Activated CD4-positive, alpha-beta memory T cell treated with anti-CD3 and anti-CD28 coated beads, Interleukin-2, amount 10 ng/mL, durations not matched to agents 7 days and 5 days (primary cell): ENCODE measurements around the gene P2RY2. TPM values are rescaled to one million over a fixed set of nuclear protein-coding genes. Genes with fewer than 3 reads are reported as not detected.

Experiments
- CTCF ChIA-PET: fragments of 350-600 bp; sonication (Branson Sonifier 250); formaldehyde crosslinking; loops from one replicate; lab custom pipeline; 2021; ENCODE audit warnings: antibody characterized with exemption, inconsistent platforms; lab: Charles Lee
- POLR2A ChIA-PET: fragments of 350-600 bp; sonication (Branson Sonifier 250); formaldehyde crosslinking; loops from one replicate; lab custom pipeline; 2021; ENCODE audit warnings: antibody characterized with exemption; lab: Charles Lee
- DNase-seq: peaks from one replicate; pipeline ENCODE4 v3.0.0-alpha.2; 2020
- H3K27ac Mint-ChIP-seq: one replicate; pipeline ENCODE4 v1.8.0; 2021; ENCODE audit warnings: mild to moderate bottlenecking, mixed read lengths
- H3K27me3 Mint-ChIP-seq: one replicate; pipeline ENCODE4 v1.8.0; 2021; ENCODE audit warnings: mixed read lengths
- H3K36me3 Mint-ChIP-seq: one replicate; pipeline ENCODE4 v1.8.0; 2021; ENCODE audit warnings: low read depth, mixed read lengths
- H3K4me1 Mint-ChIP-seq: one replicate; pipeline ENCODE4 v1.8.0; 2021; ENCODE audit warnings: mixed read lengths
- H3K4me3 Mint-ChIP-seq: one replicate; pipeline ENCODE4 v1.8.0; 2021; ENCODE audit warnings: mild to moderate bottlenecking, mixed read lengths
- H3K9me3 Mint-ChIP-seq: one replicate; pipeline ENCODE4 v1.8.0; 2021; ENCODE audit warnings: mixed read lengths
- total RNA-seq, 2 experiments: library from RNA; stranded (reverse); gene quantifications; one replicate each; pipeline ENCODE4 v1.2.3, GENCODE V29; 2021

The P2RY2 gene
- total RNA-seq, result not detected

DNA sequence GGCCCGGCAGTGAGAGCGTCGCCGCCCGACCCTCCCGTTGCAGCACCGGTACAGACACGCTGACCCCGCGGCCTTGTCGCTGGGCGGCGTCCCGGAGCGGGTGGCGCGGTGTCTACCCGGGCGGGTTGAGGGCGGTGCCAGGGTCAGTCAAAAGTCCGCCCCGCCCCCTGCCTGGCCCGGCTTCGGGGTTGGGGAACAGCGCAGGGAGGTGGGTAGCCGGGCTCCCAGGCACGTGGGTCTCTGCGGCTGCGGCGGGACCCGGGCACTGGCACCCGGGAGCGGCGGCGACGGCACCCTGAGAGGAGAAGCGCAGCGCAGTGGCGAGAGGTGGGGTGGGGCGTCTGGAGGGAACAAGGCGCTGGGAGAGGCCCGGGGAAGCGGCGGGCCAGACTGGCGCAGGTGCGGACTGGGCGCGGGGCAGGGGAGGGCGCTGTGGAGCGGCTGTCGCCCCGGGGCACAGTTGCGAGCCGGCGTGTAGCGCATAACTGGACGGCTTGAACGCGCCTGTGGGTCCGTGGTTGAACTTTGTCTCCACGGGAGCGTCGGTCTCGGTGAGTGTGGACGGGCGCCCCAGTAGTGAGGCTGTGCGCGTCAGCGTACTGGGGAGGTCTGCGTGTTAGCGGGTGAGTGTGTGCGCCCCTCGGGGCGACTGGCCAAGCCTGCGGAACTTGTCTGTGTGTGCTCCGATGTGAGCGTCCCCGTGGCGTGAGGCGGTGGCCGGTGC is at the start of gene P2RY2:
TSS of gene P2RY2 (plus strand) at position 176 of the 724 bp plus-strand sequence. CDS start 15,879 bp downstream, outside the sequence.
- no peaks in the 10 kb centered on the region for H3K36me3 Mint-ChIP-seq
- no peak within 1 kb of the TSS for H3K27ac Mint-ChIP-seq
- H3K9me3 Mint-ChIP-seq, result no peaks in the 10 kb centered on the region
- peaks cover 8% of the 10 kb centered on the region for H3K4me1 Mint-ChIP-seq
- ChIA-PET CTCF (interaction anchor here (1.4 kb wide), 1 partner anchor 25 kb away, joined by 3 read pairs; no protein-coding TSS in a partner anchor), POLR2A (no interaction called here)
- DNase-seq, result peak; percentile 43
- H3K4me3 Mint-ChIP-seq, result peak within 1 kb of the TSS; percentile 16
- peaks cover 26% of the 10 kb centered on the region for H3K27me3 Mint-ChIP-seq

DNA sequence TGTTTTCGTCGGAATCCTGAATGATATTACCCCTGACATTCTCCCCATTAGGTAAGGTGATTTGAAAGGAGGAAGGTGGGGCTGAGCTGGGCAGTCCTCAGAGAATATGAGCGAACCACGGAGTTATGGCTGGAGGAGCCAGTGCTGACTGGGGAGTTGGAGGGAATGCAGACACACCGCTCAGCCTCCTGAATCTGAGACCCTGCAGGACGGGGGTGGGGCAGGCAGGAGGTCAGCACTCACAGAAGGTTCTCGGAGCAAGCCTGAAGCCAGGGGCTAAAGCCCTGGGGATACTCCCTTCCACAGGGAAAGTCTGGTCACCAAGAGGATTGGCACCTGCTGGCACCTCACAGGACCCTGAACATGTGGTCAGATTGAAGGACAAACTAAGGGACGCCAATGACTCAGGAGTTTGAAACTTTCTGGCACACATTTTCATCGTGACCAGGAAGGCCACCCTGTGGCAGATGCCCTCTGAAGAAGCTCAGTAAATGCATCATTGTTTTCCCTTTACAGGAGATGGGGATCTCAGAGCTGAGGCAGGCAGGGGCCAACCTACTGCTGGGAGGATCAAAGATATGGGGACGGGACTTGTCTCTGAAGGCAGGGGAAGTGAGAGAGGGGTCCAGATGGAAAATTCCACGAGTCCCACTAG is 49.0 kb upstream of the P2RY2 start:
- peaks cover 15% of the 10 kb centered on the region for H3K27me3 Mint-ChIP-seq
- peaks cover 2% of the 10 kb centered on the region for H3K4me1 Mint-ChIP-seq
- H3K36me3 Mint-ChIP-seq, result no peaks in the 10 kb centered on the region
- H3K9me3 Mint-ChIP-seq, result no peaks in the 10 kb centered on the region
- no peak for DNase-seq
- ChIA-PET CTCF (interaction anchor here (1.0 kb wide), 1 partner anchor 9 kb away, joined by 5 read pairs; no protein-coding TSS in a partner anchor), POLR2A (no interaction called here)
- H3K27ac Mint-ChIP-seq, result no peak overlapping the region
- no peak overlapping the region for H3K4me3 Mint-ChIP-seq

GRCh38 chr11:73170140-73170539 is 47.9 kb upstream of the P2RY2 start:
- no peak for DNase-seq
- Mint-ChIP-seq H3K27ac (no peak overlapping the region), H3K36me3 (no peaks in the 10 kb centered on the region), H3K27me3 (peaks cover 11% of the 10 kb centered on the region), H3K4me1 (peaks cover 2% of the 10 kb centered on the region), H3K9me3 (no peaks in the 10 kb centered on the region), H3K4me3 (no peak overlapping the region)
- ChIA-PET POLR2A (no interaction called here), CTCF (interaction anchor here (0.7 to 1.0 kb wide), 2 partner anchors 8 to 136 kb away, joined by 3 to 5 read pairs; no protein-coding TSS in a partner anchor)

GRCh38 chr11:73171436-73172161 is 46.5 kb upstream of the P2RY2 start:
- POLR2A ChIA-PET, result no interaction called here
- Mint-ChIP-seq H3K27ac (no peak overlapping the region), H3K9me3 (no peaks in the 10 kb centered on the region), H3K27me3 (peaks cover 8% of the 10 kb centered on the region), H3K4me3 (no peak overlapping the region), H3K36me3 (no peaks in the 10 kb centered on the region), H3K4me1 (peaks cover 10% of the 10 kb centered on the region)
- DNase-seq, result no peak
- CTCF ChIA-PET, result interaction anchor here (0.8 kb wide), 1 partner anchor 29 kb away, joined by 3 read pairs; no protein-coding TSS in a partner anchor

GRCh38 chr11:73172992-73173656 is 45.0 kb upstream of the P2RY2 start:
- Mint-ChIP-seq H3K4me3 (no peak overlapping the region), H3K36me3 (no peaks in the 10 kb centered on the region), H3K9me3 (no peaks in the 10 kb centered on the region), H3K27me3 (peaks cover 5% of the 10 kb centered on the region), H3K27ac (no peak overlapping the region), H3K4me1 (peaks cover 22% of the 10 kb centered on the region)
- no peak for DNase-seq
- ChIA-PET CTCF (no interaction called here), POLR2A (interaction anchor here (0.7 kb wide), 1 partner anchor 682 kb away, joined by 3 read pairs; no protein-coding TSS in a partner anchor)

- Mint-ChIP-seq H3K27me3 (peaks cover 7% of the 10 kb centered on the region), H3K9me3 (no peaks in the 10 kb centered on the region), H3K4me1 (peaks cover 24% of the 10 kb centered on the region), H3K36me3 (no peaks in the 10 kb centered on the region), H3K4me3 (no peak overlapping the region), H3K27ac (no peak overlapping the region)
- no peak for DNase-seq
- ChIA-PET CTCF (no interaction called here), POLR2A (no interaction called here)
These were observed 44.2 kb upstream of the P2RY2 start for GRCh38 chr11:73173755-73174494.

DNA sequence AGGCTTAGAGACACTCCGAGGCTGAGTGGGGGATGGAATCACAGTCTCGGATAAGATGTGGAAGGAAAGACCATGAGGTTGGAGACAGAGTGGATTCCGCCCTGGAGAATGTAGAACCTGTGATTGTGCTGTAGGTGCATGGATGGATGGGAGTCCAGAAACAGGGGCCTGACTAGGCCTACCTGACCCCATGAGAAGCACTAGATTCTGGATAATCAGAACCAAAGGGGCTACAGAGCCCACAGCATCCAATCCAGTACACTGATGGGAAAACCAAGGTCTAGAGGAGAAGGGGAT is 43.6 kb upstream of the P2RY2 start:
- POLR2A ChIA-PET, result no interaction called here
- no peak for DNase-seq
- Mint-ChIP-seq H3K9me3 (no peaks in the 10 kb centered on the region), H3K4me3 (no peak overlapping the region), H3K27me3 (peaks cover 12% of the 10 kb centered on the region), H3K27ac (no peak overlapping the region), H3K4me1 (peaks cover 24% of the 10 kb centered on the region), H3K36me3 (no peaks in the 10 kb centered on the region)
- CTCF ChIA-PET, result no interaction called here

GRCh38 chr11:73175551-73176144 is 42.4 kb upstream of the P2RY2 start:
- Mint-ChIP-seq H3K36me3 (no peaks in the 10 kb centered on the region), H3K9me3 (no peaks in the 10 kb centered on the region), H3K27me3 (peaks cover 19% of the 10 kb centered on the region), H3K27ac (no peak overlapping the region), H3K4me1 (peaks cover 24% of the 10 kb centered on the region), H3K4me3 (no peak overlapping the region)
- DNase-seq, result no peak
- ChIA-PET CTCF (interaction anchor here (0.5 to 4.9 kb wide), 7 partner anchors 10 to 453 kb away, joined by 3 to 71 read pairs (median 8); no protein-coding TSS in a partner anchor), POLR2A (interaction anchor here (1.9 to 3.0 kb wide), 3 partner anchors 33 to 348 kb away, joined by 5 to 18 read pairs (median 8); partner anchors contain the start of gene FCHSD2)

DNA sequence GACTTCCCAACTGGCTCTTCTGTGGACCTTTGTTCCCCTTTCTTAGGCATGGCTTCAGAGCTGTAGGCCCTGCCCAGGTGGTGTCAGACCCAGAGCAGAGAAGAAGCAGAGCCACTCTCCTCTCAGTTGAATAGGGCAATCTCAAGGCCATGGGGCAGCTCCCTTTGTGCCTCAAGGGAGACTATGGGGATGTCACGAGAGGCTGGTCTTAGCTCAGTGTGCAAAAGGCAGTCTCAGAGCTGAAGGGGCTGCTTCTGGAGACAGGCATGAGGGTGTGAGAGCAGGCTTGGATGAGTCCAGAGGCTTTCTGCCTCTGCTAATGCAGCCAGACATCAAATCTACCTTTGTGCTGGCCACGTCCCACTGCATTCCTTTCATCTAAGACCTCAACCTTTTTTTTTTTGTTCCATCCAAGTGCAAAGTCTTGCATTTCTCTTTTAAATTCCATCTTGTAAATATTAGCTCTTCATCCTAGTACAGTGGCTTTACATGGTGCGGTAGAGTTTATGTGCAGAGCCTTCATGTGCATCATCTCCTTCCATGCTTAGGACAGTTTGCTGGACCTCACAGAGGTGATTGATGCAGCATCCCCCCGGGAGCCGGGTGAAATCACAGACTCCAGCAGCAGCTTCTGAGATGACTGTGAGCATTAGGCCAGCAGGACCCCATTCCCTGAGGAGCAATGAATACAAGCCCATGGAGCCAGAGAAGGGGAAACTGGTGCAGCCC is 41.8 kb upstream of the P2RY2 start:
- POLR2A ChIA-PET, result interaction anchor here (1.0 to 3.0 kb wide), 7 partner anchors 13 to 389 kb away, joined by 3 to 18 read pairs (median 4); partner anchors contain the start of gene FCHSD2
- no peak overlapping the region for H3K4me3 Mint-ChIP-seq
- H3K9me3 Mint-ChIP-seq, result no peaks in the 10 kb centered on the region
- H3K36me3 Mint-ChIP-seq, result no peaks in the 10 kb centered on the region
- no peak overlapping the region for H3K27ac Mint-ChIP-seq
- no peak for DNase-seq
- H3K4me1 Mint-ChIP-seq, result peaks cover 24% of the 10 kb centered on the region
- CTCF ChIA-PET, result interaction anchor here (0.5 to 4.9 kb wide), 11 partner anchors 10 to 453 kb away, joined by 3 to 71 read pairs (median 13); partner anchors contain the start of gene FCHSD2
- peaks cover 23% of the 10 kb centered on the region for H3K27me3 Mint-ChIP-seq

DNA sequence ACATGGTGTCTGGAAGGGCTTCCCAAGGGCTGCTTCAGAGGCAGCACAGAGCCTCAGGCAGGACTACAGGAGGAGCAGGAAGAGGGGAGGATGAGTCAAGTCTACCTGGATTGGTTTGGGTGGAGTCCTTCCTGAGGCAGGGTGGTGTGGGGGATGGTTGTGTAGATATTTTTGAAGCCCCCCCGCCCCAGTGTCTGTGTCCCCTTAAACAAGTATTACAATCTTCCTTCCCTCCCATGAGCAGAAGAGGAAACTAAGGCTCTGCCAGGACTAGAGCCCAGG is 41.3 kb upstream of the P2RY2 start:
- Mint-ChIP-seq H3K4me3 (no peak overlapping the region), H3K36me3 (no peaks in the 10 kb centered on the region), H3K9me3 (no peaks in the 10 kb centered on the region), H3K27me3 (peaks cover 27% of the 10 kb centered on the region), H3K4me1 (peaks cover 23% of the 10 kb centered on the region), H3K27ac (no peak overlapping the region)
- ChIA-PET CTCF (interaction anchor here (1.1 to 4.9 kb wide), 16 partner anchors 9 to 492 kb away, joined by 3 to 71 read pairs (median 8); partner anchors contain the start of gene FCHSD2), POLR2A (interaction anchor here (1.0 to 3.0 kb wide), 7 partner anchors 14 to 390 kb away, joined by 3 to 18 read pairs (median 4); partner anchors contain the start of gene FCHSD2)
- DNase-seq, result no peak

DNA sequence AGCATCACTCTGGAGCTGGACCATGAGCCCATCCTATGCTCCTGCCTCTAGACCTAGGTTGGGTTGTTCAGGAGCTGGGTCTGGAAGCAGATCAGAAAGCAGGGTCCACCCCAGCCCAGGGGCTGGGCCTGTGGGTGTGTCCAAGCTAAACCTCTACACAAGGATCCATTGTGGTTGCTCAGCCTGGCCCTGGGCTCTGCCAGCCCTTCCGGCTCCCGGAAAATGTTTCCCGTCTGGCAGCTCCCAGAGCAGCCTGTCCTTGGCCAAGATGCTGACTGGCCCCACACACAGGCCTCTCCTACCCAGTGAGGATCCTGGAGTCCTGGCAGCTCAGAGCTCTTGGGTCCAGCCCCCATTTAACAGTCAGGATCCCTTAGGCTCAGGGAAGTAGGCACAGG is 40.7 kb upstream of the P2RY2 start:
- no peak overlapping the region for H3K4me3 Mint-ChIP-seq
- no peaks in the 10 kb centered on the region for H3K36me3 Mint-ChIP-seq
- ChIA-PET POLR2A (interaction anchor here (1.0 to 3.0 kb wide), 10 partner anchors 18 to 452 kb away, joined by 3 to 18 read pairs (median 4); partner anchors contain the start of gene FCHSD2), CTCF (interaction anchor here (0.6 to 4.9 kb wide), 41 partner anchors 8 to 706 kb away, joined by 3 to 71 read pairs (median 5); partner anchors contain the start of genes FCHSD2 and STARD10)
- H3K27me3 Mint-ChIP-seq, result peaks cover 29% of the 10 kb centered on the region
- H3K27ac Mint-ChIP-seq, result no peak overlapping the region
- H3K4me1 Mint-ChIP-seq, result peaks cover 23% of the 10 kb centered on the region
- DNase-seq, result no peak
- no peaks in the 10 kb centered on the region for H3K9me3 Mint-ChIP-seq
